Spinal cord (tissue), 10 donors: ENCODE data around the gene ANXA9. TPM values are rescaled to one million over a fixed set of nuclear protein-coding genes. Genes with fewer than 3 reads are reported as not detected.

Source experiments
- DNase-seq, 6 donors: peaks; one replicate each; pipeline versions ENCODE4 v3.0.0 to v3.0.0-alpha.2; 2013 to 2015; ENCODE audit warnings: low spot score in 6 of 6, low read depth in 4 of 6
- H3K27ac ChIP-seq: one replicate; pipeline ENCODE4 v1.5.1; 2013; ENCODE audit warnings: low read depth, low read length, control low read depth
- H3K27me3 ChIP-seq: one replicate; pipeline ENCODE4 v1.6.1; 2013; ENCODE audit warnings: low read length; ENCODE audit not compliant: control insufficient read depth, insufficient read depth
- H3K36me3 ChIP-seq: one replicate; pipeline ENCODE4 v1.6.1; 2013; ENCODE audit warnings: low read length; ENCODE audit not compliant: control insufficient read depth, insufficient read depth
- H3K4me1 ChIP-seq: one replicate; pipeline ENCODE4 v1.6.1; 2013; ENCODE audit warnings: low read length; ENCODE audit not compliant: control insufficient read depth, insufficient read depth
- H3K4me3 ChIP-seq: one replicate; pipeline ENCODE4 v1.5.1; 2013; ENCODE audit warnings: low read depth, low read length, control low read depth
- H3K9me3 ChIP-seq: one replicate; pipeline ENCODE4 v1.6.1; 2013; ENCODE audit warnings: low read length; ENCODE audit not compliant: control insufficient read depth, insufficient read depth
- WGBS: methylation state at CpG from one replicate; pipeline ENCODE4 v1.1.5; 2013; ENCODE audit warnings: missing lambda C conversion rate; ENCODE audit not compliant: insufficient coverage; 5-methylcytosine and 5-hydroxymethylcytosine counted together
- polyA plus RNA-seq, 2 donors: library from polyadenylated mRNA; unstranded; fragments of 120-200 nt; gene quantifications; one replicate each; pipeline ENCODE4 v1.2.1, GENCODE V29; 2013; ENCODE audit not compliant: insufficient read length in 2 of 2
- total RNA-seq, 2 donors: library from RNA; depleted of rRNA in 1 of 2; stranded (reverse); fragments of 120-200 nt in 1 of 2; fragments of >200 nt in 1 of 2; gene quantifications; one replicate each; pipeline versions ENCODE4 v1.2.3 to v1.2.4, GENCODE V29; 2013 to 2014
- donor health status: healthy.

ANXA9 gene
- total and polyA plus RNA-seq, 4 donors, result 0.50 to 8.3 (median 4.0) TPM

DNA sequence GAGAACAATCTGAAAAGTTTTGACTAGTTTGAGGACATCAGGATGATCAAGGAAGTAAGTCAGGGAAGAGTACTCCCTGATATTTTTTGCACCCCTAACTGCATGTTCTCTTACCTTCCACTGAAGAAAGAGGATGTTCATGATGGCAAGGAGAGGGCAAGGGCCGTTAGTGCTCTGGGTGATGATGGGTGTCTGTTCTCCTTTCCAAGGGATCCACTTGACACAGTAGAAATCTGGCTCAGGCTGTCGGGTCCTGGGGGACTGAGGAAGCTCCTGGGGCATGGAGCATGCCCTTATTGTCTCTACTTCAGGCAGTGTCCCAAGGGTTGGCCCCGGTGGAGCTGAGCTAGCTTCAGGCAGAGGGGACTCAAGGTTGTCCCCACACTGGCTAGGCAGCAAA lies 20.0 kb downstream of the ANXA9 start:
- DNase-seq, result no peak
- H3K4me3 ChIP-seq, result no peak overlapping the region
- H3K27ac ChIP-seq, result no peak overlapping the region
- H3K36me3 ChIP-seq, result peaks cover 36% of the 10 kb centered on the region
- no peaks in the 10 kb centered on the region for H3K9me3 ChIP-seq
- H3K27me3 ChIP-seq, result no peaks in the 10 kb centered on the region
- peaks cover 38% of the 10 kb centered on the region for H3K4me1 ChIP-seq
- 100% methylated on average over 3 of the region's 3 CpGs for WGBS

DNA sequence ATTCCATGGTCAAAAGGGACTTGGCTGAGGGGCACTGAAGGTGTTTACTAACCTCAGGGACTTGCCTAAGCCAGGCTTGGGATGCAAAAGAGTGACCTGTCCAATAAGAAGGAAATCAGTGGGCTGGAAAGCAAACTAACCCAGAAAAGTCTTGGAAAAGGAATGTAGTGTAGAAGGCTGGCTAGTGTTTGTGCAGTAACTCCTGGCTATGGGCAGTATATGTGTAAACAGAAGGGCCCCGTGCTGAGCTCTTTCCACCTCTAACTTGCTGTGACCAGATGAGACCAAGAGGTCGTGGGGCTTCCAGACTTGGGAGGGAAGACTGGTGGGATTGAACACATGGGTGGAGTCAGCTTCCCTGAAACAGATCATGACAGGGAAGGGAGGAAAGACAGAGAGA lies 20.5 kb downstream of the ANXA9 start:
- no peak overlapping the region for H3K4me3 ChIP-seq
- WGBS, result 56% methylated on average over 2 of the region's 2 CpGs
- peaks cover 30% of the 10 kb centered on the region for H3K36me3 ChIP-seq
- H3K4me1 ChIP-seq, result peaks cover 44% of the 10 kb centered on the region
- no peaks in the 10 kb centered on the region for H3K27me3 ChIP-seq
- no peak for DNase-seq
- no peaks in the 10 kb centered on the region for H3K9me3 ChIP-seq
- H3K27ac ChIP-seq, result no peak overlapping the region

DNA sequence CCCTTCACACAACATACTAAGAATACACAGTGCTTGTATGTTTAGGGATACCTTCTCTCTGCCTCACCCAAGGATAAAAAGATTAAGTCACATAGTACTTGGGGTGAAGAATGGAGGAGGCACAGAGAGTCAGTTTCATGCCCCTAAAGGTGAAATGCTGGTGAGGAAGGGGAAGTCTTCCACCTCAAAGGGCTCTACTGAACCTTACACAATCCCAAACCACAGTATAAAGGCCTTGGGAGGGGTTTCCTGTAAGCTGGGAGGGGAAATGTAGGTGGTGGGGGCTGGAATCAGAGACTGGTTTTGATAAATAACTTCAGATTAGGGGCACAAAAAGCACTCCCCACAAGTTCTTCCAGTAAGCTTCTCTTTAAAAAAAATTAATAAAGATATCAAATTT lies 21.1 kb downstream of the ANXA9 start:
- peaks cover 25% of the 10 kb centered on the region for H3K36me3 ChIP-seq
- DNase-seq, result no peak
- H3K27me3 ChIP-seq, result no peaks in the 10 kb centered on the region
- H3K4me3 ChIP-seq, result no peak overlapping the region
- peaks cover 45% of the 10 kb centered on the region for H3K4me1 ChIP-seq
- H3K9me3 ChIP-seq, result no peaks in the 10 kb centered on the region
- no peak overlapping the region for H3K27ac ChIP-seq

DNA sequence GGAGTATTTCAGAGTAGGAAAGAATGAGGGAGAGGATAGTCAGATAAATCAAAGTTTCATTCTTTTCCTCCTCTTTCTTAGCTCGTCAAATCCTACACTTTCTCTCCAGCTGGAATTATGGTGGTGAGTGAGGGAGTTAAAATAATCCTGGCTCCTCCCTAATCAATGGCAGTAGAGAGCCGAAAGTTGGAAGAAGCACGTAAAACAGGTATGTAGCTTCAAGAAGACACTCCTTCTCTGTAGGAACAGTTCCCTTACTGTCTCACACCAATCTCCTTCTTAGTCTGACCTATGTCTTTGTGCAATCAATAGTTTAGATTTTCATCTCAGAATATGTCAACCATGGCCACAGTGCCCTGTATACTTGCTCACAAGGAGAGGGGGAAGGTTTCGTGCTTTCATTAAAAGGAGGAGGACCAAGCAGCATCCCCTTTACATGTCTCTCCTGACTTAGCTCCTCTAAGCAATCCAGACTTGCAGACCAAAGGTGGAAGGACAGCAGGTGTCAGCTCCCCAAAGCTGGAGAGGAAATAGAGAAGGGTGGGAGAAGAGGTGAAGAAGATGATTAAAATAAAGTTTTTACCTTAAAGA lies 23.7 kb downstream of the ANXA9 start:
- peak overlapping the region; percentile 97 for H3K27ac ChIP-seq
- no peaks in the 10 kb centered on the region for H3K9me3 ChIP-seq
- H3K4me1 ChIP-seq, result peaks cover 54% of the 10 kb centered on the region
- no peaks in the 10 kb centered on the region for H3K27me3 ChIP-seq
- 40% methylated on average over 1 of the region's 4 CpGs for WGBS
- peaks cover 12% of the 10 kb centered on the region for H3K36me3 ChIP-seq
- peak overlapping the region; percentile 72 for H3K4me3 ChIP-seq
- DNase-seq, result peak in 1 of 6 donors; percentile 18

DNA sequence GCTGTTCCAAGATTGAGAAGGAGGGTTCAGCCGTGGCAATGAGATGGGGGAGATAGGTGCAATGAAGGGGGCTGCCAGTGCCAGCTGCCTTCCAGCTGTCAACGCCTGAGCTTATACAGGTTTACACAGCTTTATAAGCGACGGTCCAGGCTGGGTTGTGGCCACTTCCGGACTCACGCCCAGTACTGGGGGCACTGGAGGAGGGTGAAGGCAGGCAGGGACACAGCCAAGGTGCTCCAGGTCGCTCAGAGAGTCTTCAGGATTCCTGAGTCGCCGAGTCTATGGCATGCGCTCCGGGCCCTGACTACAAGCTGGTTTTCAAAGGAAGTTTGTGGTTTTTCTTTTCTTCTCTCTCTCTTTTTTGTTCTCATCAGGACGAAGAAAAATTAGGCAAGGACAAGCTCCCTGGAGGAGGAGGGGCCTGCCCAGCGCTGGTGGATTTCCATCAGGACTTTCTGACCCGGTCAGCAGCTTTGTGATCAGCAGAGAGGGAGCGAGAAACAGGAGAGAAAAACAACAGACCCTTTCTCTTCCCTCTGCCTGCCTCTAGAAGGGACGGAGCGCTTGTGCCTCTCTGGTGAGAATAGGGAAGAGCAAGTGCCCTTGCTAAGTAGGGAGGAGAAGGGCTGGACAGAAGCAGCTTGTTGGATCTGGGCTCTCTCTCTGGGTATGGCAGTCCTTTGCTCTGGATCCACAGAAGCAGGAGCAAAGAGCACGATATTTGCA lies 24.4 kb downstream of the ANXA9 start, which contains the start of gene MINDY1:
MINDY1 (minus strand) TSS at position 576 of the 726 bp plus-strand sequence. CDS start 4,285 bp downstream, outside the sequence.
- Histone ChIP-seq H3K4me1 (peaks cover 54% of the 10 kb centered on the region), H3K27me3 (no peaks in the 10 kb centered on the region), H3K36me3 (peaks cover 7% of the 10 kb centered on the region), H3K9me3 (no peaks in the 10 kb centered on the region), H3K4me3 (peak within 1 kb of the TSS; percentile 97), H3K27ac (peak within 1 kb of the TSS; percentile 97)
- 2% methylated on average over 10 of the region's 18 CpGs for WGBS
- peak in 5 of 6 donors; percentile 62 to 94 (median 64) for DNase-seq

DNA sequence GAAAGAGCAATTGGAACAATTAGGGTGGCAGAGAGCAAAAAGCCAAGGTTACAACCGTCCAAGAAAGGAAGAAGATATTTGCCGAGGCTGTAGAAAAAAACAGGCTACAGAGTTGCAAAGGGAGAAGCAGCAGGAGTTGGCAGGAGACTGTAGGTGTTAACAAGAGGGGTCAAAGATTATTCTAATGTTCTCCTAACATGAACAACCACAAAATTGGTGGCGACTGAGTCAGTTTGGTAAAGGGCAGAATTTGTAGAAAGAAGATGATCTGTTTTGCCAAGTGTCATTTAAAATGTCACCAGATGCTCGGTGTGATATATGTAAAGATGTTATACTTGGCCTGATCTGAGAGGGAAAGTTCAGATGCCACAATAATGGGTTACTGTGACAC lies 25.8 kb downstream of the ANXA9 start:
- peaks cover 2% of the 10 kb centered on the region for H3K36me3 ChIP-seq
- peaks cover 59% of the 10 kb centered on the region for H3K4me1 ChIP-seq
- H3K4me3 ChIP-seq, result peak overlapping the region; percentile 97
- H3K27ac ChIP-seq, result peak overlapping the region; percentile 97
- DNase-seq, result no peak
- H3K27me3 ChIP-seq, result no peaks in the 10 kb centered on the region
- H3K9me3 ChIP-seq, result no peaks in the 10 kb centered on the region
- WGBS, result 0% methylated on average over 1 of the region's 4 CpGs

DNA sequence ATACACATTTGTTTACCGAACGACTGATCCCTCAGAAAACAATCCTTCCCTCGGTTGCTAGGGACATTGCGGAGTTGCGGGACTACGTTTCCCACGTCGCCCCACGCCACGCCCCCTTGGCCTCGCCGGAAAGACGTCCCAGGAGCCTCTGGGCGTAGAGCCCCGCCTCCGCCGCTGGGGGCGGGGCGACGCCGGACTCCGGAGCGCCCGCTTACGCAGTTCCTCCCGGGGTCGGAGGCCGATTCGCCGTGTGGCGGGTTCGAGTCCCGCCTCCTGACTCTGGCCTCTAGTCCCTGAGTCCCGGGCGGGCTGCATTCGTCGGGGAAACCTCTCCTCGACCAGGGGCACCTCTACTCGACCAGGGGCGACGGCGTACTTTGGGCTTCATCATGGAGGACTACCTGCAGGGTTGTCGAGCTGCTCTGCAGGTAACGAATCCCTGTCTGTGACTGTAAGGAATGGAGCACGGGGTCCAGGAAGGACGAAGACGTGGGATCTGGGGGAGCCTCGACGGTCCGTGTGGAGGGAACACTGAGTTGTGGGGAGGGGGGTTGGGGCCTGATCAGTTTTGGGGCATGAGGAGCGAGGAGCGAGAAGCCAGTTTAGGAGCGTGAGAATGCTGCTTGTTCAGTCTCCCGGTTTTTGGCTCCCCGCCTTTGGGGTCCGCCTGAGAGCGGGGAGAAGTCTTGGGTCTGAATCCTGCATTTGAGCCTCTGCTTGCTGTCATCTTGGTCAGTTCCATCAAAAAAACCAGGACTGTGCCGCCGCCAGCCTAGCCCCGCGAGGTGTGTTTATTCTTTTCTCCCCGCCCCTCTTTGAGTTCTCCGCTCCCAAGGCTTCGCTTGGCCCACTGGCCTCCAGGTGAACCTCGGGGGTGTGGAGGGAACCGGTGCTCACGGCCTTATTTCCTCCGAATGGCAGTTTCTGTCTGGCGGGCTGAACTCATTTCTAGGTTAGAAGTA lies 26.4 kb downstream of the ANXA9 start, which contains the start of gene PRUNE1:
PRUNE1 (plus strand) TSS at position 206 of the 962 bp plus-strand sequence; CDS start at position 390, 184 bp downstream.
- H3K36me3 ChIP-seq, result peaks cover 5% of the 10 kb centered on the region
- DNase-seq, result peak; percentile 92 to 99 (median 94)
- no peaks in the 10 kb centered on the region for H3K9me3 ChIP-seq
- peaks cover 59% of the 10 kb centered on the region for H3K4me1 ChIP-seq
- H3K4me3 ChIP-seq, result peak within 1 kb of the TSS; percentile 97
- peak within 1 kb of the TSS; percentile 97 for H3K27ac ChIP-seq
- H3K27me3 ChIP-seq, result no peaks in the 10 kb centered on the region
- under 1% methylated on average over 57 of the region's 69 CpGs for WGBS

DNA sequence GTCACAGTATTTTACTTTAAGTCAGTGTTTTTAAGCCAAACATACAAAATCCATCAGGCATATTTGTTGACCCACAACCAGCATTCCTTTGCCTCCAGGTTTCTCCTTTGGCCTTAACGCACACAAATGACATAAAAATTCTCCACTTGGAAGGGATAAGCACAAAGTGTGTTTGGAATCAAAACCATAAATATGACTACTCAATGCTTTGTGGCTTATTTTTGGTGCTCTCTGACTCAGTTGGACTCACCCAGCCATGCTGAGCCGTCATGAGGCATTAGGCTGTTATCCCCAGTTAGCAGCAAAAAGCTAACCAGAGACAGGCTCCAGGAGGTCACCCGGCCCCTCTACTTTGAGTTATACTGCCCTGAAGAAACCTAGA lies 27.1 kb downstream of the ANXA9 start:
- Histone ChIP-seq H3K4me3 (peak overlapping the region; percentile 97), H3K4me1 (peaks cover 56% of the 10 kb centered on the region), H3K9me3 (no peaks in the 10 kb centered on the region), H3K27me3 (no peaks in the 10 kb centered on the region), H3K36me3 (peaks cover 5% of the 10 kb centered on the region), H3K27ac (peak overlapping the region; percentile 97)
- no peak for DNase-seq
- 18% methylated on average over 1 of the region's 3 CpGs for WGBS

DNA sequence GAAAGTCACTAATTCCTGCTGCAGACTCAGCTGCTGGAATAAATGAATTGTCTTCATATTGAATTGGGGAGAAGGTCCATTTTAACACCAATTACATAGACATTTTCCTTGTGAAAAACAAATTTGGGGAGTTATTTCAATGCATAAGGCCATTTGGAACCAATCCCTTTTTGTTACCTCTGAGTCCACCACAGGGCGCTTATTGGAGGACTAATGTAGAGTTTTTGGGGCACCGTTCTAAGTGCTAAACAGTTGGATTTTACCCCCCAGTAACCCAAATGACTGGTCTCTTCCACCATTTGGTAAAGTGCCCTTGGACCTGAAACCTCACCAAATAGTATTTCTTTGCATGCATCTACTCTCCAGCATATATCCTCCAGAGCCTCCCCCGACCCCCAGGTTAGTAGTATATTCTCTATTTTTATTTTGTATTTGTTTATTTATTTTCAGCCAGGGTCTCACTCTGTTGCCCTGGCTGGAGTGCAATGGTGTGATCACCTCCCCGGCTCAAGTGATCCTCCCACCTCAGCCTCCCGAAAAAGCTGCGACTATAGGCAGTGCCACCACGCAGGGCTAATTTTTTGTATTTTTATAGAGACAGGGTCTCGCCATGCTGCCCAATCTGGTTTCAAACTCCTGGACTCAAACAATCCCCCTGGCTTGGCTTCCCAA lies 27.7 kb downstream of the ANXA9 start:
- Histone ChIP-seq H3K4me1 (peaks cover 52% of the 10 kb centered on the region), H3K36me3 (peaks cover 5% of the 10 kb centered on the region), H3K27ac (no peak overlapping the region), H3K27me3 (no peaks in the 10 kb centered on the region), H3K4me3 (peak overlapping the region; percentile 97), H3K9me3 (no peaks in the 10 kb centered on the region)
- DNase-seq, result no peak
- WGBS, result 100% methylated on average over 1 of the region's 8 CpGs
